HEK293 (cell line): ENCODE results near the gene PKN3.

Source experiments
- CTCF ChIA-PET: fragments of 350-600 bp; formaldehyde crosslinking; extraction: SDS; loops from one replicate; lab custom pipeline; 2021; ENCODE audit warnings: antibody characterized with exemption; lab: Yijun Ruan, JAX
- POLR2A ChIA-PET: fragments of 300-600 bp; formaldehyde crosslinking; extraction: SDS; loops from one replicate; lab custom pipeline; 2020; ENCODE audit warnings: antibody characterized with exemption, inconsistent platforms; lab: Yijun Ruan, JAX
- H3K27ac ChIP-seq: fragments of 200-500 bp; sonication (Bioruptor generic); 2 replicates; pipeline ENCODE4 v1.5.1; 2014; ENCODE audit warnings: low read depth, low read length, control low read depth, inconsistent platforms; ENCODE audit errors: extremely low read depth
- H3K36me3 ChIP-seq, 2 experiments: fragments of 200-500 bp in 1 of 2; sonication (Bioruptor generic) in 1 of 2; 1 replicate in 1 of 2; 2 replicates in 1 of 2; pipeline ENCODE4 v1.5.1; 2014 to 2017; ENCODE audit warnings: inconsistent platforms in 2 of 2, low read length in 2 of 2; ENCODE audit not compliant: control insufficient read depth in 2 of 2, insufficient read depth in 1 of 2
- H3K4me1 ChIP-seq: fragments of 200-500 bp; sonication (Bioruptor generic); 2 replicates; pipeline ENCODE4 v1.5.1; 2014; ENCODE audit warnings: mild to moderate bottlenecking, low read length, inconsistent platforms; ENCODE audit not compliant: control insufficient read depth, insufficient read depth
- H3K4me3 ChIP-seq: 2 replicates; pipeline ENCODE4 v1.5.1; 2011; ENCODE audit warnings: low read depth, mild to moderate bottlenecking, control low read depth, low read length, moderate library complexity
- H3K9me3 ChIP-seq: fragments of 200-500 bp; sonication (Bioruptor generic); 2 replicates; pipeline ENCODE4 v1.5.1; 2014; ENCODE audit warnings: low read depth, low read length, inconsistent platforms; ENCODE audit not compliant: control insufficient read depth, insufficient read depth
- FEZF1 ChIP-seq: fragments of 450-650 bp; formaldehyde crosslinking; IDR thresholded peaks from 2 replicates; pipeline ENCODE4 v1.5.1; 2016; ENCODE audit warnings: missing biosample characterization, missing genetic modification characterization
- HOXA7 ChIP-seq: sonication (generic); formaldehyde crosslinking; IDR thresholded peaks from 2 replicates; pipeline ENCODE4 v1.8.1; 2022; ENCODE audit warnings: missing genetic modification reagents, borderline replicate concordance
- KLF10 ChIP-seq: fragments of 450-650 bp; IDR thresholded peaks from 2 replicates; pipeline ENCODE4 v1.5.1; 2018; ENCODE audit warnings: missing biosample characterization, mild to moderate bottlenecking, missing genetic modification characterization
- KLF8 ChIP-seq: fragments of 450-650 bp; formaldehyde crosslinking; IDR thresholded peaks from 2 replicates; pipeline ENCODE4 v1.5.1; 2016; ENCODE audit warnings: missing biosample characterization, missing genetic modification characterization
- ZBTB8A ChIP-seq: fragments of 450-650 bp; formaldehyde crosslinking; IDR thresholded peaks from 2 replicates; pipeline ENCODE4 v1.5.1; 2016; ENCODE audit warnings: missing biosample characterization, missing genetic modification characterization
- ZFP3 ChIP-seq: fragments of 450-650 bp; formaldehyde crosslinking; IDR thresholded peaks from 2 replicates; pipeline ENCODE4 v1.5.1; 2016; ENCODE audit warnings: low read depth, missing biosample characterization, missing genetic modification characterization
- ZNF138 ChIP-seq: fragments of 450-650 bp; formaldehyde crosslinking; IDR thresholded peaks from 2 replicates; pipeline ENCODE4 v1.5.1; 2016; ENCODE audit warnings: missing biosample characterization, missing genetic modification characterization, borderline replicate concordance
- ZNF140 ChIP-seq: fragments of 450-650 bp; formaldehyde crosslinking; IDR thresholded peaks from 2 replicates; pipeline ENCODE4 v1.5.1; 2016; ENCODE audit warnings: missing biosample characterization, missing genetic modification characterization
- ZNF157 ChIP-seq: fragments of 450-650 bp; formaldehyde crosslinking; IDR thresholded peaks from 2 replicates; pipeline ENCODE4 v1.5.1; 2016; ENCODE audit warnings: missing biosample characterization, missing genetic modification characterization
- ZNF211 ChIP-seq: fragments of 450-650 bp; formaldehyde crosslinking; IDR thresholded peaks from 2 replicates; pipeline ENCODE4 v1.5.1; 2016; ENCODE audit warnings: low read depth, missing biosample characterization, missing genetic modification characterization
- ZNF223 ChIP-seq: fragments of 450-650 bp; formaldehyde crosslinking; IDR thresholded peaks from 2 replicates; pipeline ENCODE4 v1.5.1; 2016; ENCODE audit warnings: missing biosample characterization, missing genetic modification characterization
- ZNF23 ChIP-seq: fragments of 450-650 bp; formaldehyde crosslinking; IDR thresholded peaks from 2 replicates; pipeline ENCODE4 v1.5.1; 2016; ENCODE audit warnings: missing biosample characterization, missing genetic modification characterization, borderline replicate concordance
- ZNF24 ChIP-seq: fragments of 450-650 bp; formaldehyde crosslinking; IDR thresholded peaks from 2 replicates; pipeline ENCODE4 v1.5.1; 2016; ENCODE audit warnings: missing biosample characterization, missing genetic modification characterization
- ZNF324 ChIP-seq: fragments of 450-650 bp; formaldehyde crosslinking; IDR thresholded peaks from 2 replicates; pipeline ENCODE4 v1.5.1; 2016; ENCODE audit warnings: missing biosample characterization, missing genetic modification characterization
- ZNF335 ChIP-seq: fragments of 450-650 bp; formaldehyde crosslinking; conservative IDR thresholded peaks from 2 replicates; pipeline ENCODE4 v1.5.1; 2016; ENCODE audit warnings: missing biosample characterization, missing genetic modification characterization
- ZNF404 ChIP-seq: fragments of 450-650 bp; formaldehyde crosslinking; IDR thresholded peaks from 2 replicates; pipeline ENCODE4 v1.5.1; 2017; ENCODE audit warnings: missing biosample characterization, missing genetic modification characterization
- ZNF416 ChIP-seq: fragments of 450-650 bp; formaldehyde crosslinking; IDR thresholded peaks from 2 replicates; pipeline ENCODE4 v1.5.1; 2016; ENCODE audit warnings: missing biosample characterization, missing genetic modification characterization
- ZNF433 ChIP-seq: fragments of 450-650 bp; formaldehyde crosslinking; IDR thresholded peaks from 2 replicates; pipeline ENCODE4 v1.5.1; 2016; ENCODE audit warnings: missing biosample characterization, missing genetic modification characterization, low read depth
- ZNF544 ChIP-seq: fragments of 450-650 bp; formaldehyde crosslinking; IDR thresholded peaks from 2 replicates; pipeline ENCODE4 v1.5.0; 2017; ENCODE audit warnings: missing biosample characterization, missing genetic modification characterization
- ZNF548 ChIP-seq: fragments of 450-650 bp; formaldehyde crosslinking; IDR thresholded peaks from 2 replicates; pipeline ENCODE4 v1.5.1; 2016; ENCODE audit warnings: missing biosample characterization, missing genetic modification characterization
- ZNF600 ChIP-seq: fragments of 450-650 bp; formaldehyde crosslinking; IDR thresholded peaks from 2 replicates; pipeline ENCODE4 v1.5.1; 2016; ENCODE audit warnings: missing biosample characterization, missing genetic modification characterization
- TF ChIP-seq, protein P1 (sequence below): fragments of 450-650 bp; formaldehyde crosslinking; IDR thresholded peaks from 2 replicates; pipeline ENCODE4 v1.5.1; 2017; ENCODE audit warnings: missing biosample characterization, missing genetic modification characterization
- TF ChIP-seq, protein P2 (sequence below): fragments of 450-650 bp; formaldehyde crosslinking; IDR thresholded peaks from 2 replicates; pipeline ENCODE4 v1.5.1; 2017; ENCODE audit warnings: missing biosample characterization, missing genetic modification characterization
- TF ChIP-seq, protein P3 (sequence below): fragments of 450-650 bp; formaldehyde crosslinking; IDR thresholded peaks from 2 replicates; pipeline ENCODE4 v1.5.1; 2016; ENCODE audit warnings: missing biosample characterization, missing genetic modification characterization

PKN3 gene

DNA sequence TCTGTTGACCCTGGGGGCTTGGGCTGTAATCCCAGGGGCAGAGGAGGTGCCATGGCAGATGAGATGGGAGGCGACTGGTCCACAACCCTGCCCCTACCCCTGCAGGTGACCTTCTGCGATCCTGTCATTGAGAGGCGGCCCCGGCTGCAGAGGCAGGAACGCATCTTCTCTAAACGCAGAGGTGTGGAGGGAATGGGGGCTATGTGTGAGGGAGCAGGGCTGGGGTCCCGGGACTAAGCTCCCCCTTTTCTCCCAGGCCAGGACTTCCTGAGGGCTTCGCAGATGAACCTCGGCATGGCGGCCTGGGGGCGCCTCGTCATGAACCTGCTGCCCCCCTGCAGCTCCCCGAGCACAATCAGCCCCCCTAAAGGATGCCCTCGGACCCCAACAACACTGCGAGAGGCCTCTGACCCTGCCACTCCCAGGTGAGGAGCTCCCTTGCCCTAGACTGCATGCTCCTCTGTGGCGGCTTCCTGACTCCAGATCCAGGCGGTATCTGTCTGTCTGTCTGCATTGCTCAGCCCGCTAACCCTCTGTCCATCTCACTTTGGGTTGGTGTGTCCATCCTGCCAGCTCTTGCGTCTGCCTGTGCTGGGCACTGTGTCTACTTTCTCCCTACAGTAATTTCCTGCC lies 11.8 kb downstream of the PKN3 start:
- H3K27ac ChIP-seq = no peak overlapping the region
- TF ChIP-seq ZNF324 (tag by site-specific recombination) = no peak
- no peak for TF ChIP-seq ZNF23
- TF ChIP-seq ZNF433 (tag by site-specific recombination) = no peak
- TF ChIP-seq, protein P1, sequence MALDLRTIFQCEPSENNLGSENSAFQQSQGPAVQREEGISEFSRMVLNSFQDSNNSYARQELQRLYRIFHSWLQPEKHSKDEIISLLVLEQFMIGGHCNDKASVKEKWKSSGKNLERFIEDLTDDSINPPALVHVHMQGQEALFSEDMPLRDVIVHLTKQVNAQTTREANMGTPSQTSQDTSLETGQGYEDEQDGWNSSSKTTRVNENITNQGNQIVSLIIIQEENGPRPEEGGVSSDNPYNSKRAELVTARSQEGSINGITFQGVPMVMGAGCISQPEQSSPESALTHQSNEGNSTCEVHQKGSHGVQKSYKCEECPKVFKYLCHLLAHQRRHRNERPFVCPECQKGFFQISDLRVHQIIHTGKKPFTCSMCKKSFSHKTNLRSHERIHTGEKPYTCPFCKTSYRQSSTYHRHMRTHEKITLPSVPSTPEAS = no peak
- TF ChIP-seq ZNF335 (tag by site-specific recombination) = no peak
- TF ChIP-seq ZNF24 (tag by site-specific recombination) = no peak
- no peak for TF ChIP-seq ZNF404 (tag by site-specific recombination)
- no peak for TF ChIP-seq ZNF600 (tag by site-specific recombination)
- TF ChIP-seq FEZF1 (tag by site-specific recombination) = no peak
- no peak for TF ChIP-seq ZNF211 (tag by site-specific recombination)
- no peak for TF ChIP-seq ZNF223
- TF ChIP-seq ZFP3 (tag by site-specific recombination) = no peak
- TF ChIP-seq ZBTB8A (tag by site-specific recombination) = no peak
- TF ChIP-seq, protein P2, sequence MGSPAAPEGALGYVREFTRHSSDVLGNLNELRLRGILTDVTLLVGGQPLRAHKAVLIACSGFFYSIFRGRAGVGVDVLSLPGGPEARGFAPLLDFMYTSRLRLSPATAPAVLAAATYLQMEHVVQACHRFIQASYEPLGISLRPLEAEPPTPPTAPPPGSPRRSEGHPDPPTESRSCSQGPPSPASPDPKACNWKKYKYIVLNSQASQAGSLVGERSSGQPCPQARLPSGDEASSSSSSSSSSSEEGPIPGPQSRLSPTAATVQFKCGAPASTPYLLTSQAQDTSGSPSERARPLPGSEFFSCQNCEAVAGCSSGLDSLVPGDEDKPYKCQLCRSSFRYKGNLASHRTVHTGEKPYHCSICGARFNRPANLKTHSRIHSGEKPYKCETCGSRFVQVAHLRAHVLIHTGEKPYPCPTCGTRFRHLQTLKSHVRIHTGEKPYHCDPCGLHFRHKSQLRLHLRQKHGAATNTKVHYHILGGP (tag by site-specific recombination) = no peak
- no peak for TF ChIP-seq KLF10 (tag by site-specific recombination)
- H3K9me3 ChIP-seq = no peaks in the 10 kb centered on the region
- CTCF ChIA-PET = interaction anchor here (0.9 to 1.4 kb wide), 2 partner anchors 12 to 14 kb away, joined by 3 to 4 read pairs; partner anchors contain the start of gene PKN3
- no peaks in the 10 kb centered on the region for H3K4me1 ChIP-seq
- H3K36me3 ChIP-seq = peaks cover 3 to 52% of the 10 kb centered on the region in 2 experiments; a peak in 2 of 3 replicates
- no peak overlapping the region for H3K4me3 ChIP-seq
- POLR2A ChIA-PET = interaction anchor here (0.9 to 1.2 kb wide), 2 partner anchors 9 to 10 kb away, joined by 3 to 4 read pairs; partner anchors contain the start of gene ZDHHC12

DNA sequence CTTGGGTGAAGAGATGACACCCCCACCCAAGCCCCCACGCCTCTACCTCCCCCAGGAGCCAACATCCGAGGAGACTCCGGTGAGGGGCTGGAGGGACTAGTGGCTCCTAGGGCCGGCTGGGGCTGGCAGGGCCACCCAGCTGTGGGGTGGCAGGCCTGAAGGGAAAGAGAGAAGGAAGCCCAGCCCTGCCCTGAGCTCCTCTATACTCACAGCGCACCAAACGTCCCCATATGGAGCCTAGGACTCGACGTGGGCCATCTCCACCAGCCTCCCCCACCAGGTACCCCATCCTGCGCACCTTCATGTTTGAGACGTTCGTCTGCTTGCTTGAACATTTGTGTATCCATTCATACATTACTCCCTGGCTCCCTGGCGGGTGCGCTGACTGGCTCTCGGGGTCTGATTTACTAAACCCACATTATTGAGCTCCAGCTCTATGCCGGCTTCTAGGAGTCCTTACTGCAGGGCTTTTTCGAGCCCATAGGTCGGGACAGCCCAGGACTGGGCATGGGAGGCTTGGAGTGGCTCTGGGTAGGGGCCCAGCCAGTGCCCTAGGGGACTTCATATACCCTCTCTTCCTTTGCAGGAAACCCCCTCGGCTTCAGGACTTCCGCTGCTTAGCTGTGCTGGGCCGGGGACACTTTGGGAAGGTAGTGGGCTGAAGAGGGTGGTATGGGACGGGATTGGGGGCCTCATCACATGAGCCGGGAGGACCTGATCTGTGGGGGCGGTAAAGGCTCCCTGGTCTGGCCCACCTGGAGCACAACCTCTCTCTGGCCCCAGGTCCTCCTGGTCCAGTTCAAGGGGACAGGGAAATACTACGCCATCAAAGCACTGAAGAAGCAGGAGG lies 12.5 kb downstream of the PKN3 start:
- ChIA-PET POLR2A (interaction anchor here (0.6 to 1.2 kb wide), 4 partner anchors 8 to 64 kb away, joined by 3 to 5 read pairs (median 4); partner anchors contain the start of gene ZDHHC12), CTCF (interaction anchor here (0.5 to 0.9 kb wide), 3 partner anchors 14 to 76 kb away, joined by 3 to 6 read pairs (median 3); no protein-coding TSS in a partner anchor)
- Histone ChIP-seq H3K27ac (no peak overlapping the region), H3K4me3 (no peak overlapping the region), H3K36me3 (peaks cover 3 to 58% of the 10 kb centered on the region in 2 experiments; a peak in 2 of 3 replicates), H3K9me3 (no peaks in the 10 kb centered on the region), H3K4me1 (no peaks in the 10 kb centered on the region)
- TF ChIP-seq ZNF416 (tag by site-specific recombination) (no peak), ZNF140 (tag by site-specific recombination) (no peak), ZNF23 (no peak), ZNF223 (no peak), ZNF548 (tag by site-specific recombination) (no peak), ZNF138 (tag by site-specific recombination) (no peak), ZNF544 (tag by site-specific recombination) (no peak), ZNF157 (no peak), KLF8 (tag by site-specific recombination) (no peak), HOXA7 (CRISPR knock-in tag) (no peak)
- TF ChIP-seq, protein P2 (tag by site-specific recombination) = no peak
- TF ChIP-seq, protein P3, sequence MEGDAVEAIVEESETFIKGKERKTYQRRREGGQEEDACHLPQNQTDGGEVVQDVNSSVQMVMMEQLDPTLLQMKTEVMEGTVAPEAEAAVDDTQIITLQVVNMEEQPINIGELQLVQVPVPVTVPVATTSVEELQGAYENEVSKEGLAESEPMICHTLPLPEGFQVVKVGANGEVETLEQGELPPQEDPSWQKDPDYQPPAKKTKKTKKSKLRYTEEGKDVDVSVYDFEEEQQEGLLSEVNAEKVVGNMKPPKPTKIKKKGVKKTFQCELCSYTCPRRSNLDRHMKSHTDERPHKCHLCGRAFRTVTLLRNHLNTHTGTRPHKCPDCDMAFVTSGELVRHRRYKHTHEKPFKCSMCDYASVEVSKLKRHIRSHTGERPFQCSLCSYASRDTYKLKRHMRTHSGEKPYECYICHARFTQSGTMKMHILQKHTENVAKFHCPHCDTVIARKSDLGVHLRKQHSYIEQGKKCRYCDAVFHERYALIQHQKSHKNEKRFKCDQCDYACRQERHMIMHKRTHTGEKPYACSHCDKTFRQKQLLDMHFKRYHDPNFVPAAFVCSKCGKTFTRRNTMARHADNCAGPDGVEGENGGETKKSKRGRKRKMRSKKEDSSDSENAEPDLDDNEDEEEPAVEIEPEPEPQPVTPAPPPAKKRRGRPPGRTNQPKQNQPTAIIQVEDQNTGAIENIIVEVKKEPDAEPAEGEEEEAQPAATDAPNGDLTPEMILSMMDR (tag by site-specific recombination) = no peak
